HG02678 (cell line): ENCODE data around the gene LRRC8B.
A peak's percentile ranks its signal among the peaks of the same experiment; 100 is the strongest.

Experiments
- ATAC-seq: cut with Tn5 transposase; IDR thresholded peaks from one replicate; pipeline ENCODE4 v1.9.1; 2021; ENCODE audit warnings: mild to moderate bottlenecking, moderate library complexity; ENCODE audit not compliant: unreplicated experiment

The LRRC8B gene

GRCh38 chr1:89605692-89606091 lies 81.1 kb downstream of the LRRC8B start:
- no peak for ATAC-seq

GRCh38 chr1:89606227-89606980 lies 81.8 kb downstream of the LRRC8B start:
- ATAC-seq, result no peak

GRCh38 chr1:89607156-89607555 lies 82.5 kb downstream of the LRRC8B start:
- no peak for ATAC-seq

- ATAC-seq, result no peak
These were observed 83.1 kb downstream of the LRRC8B start for GRCh38 chr1:89607586-89608318.

GRCh38 chr1:89608319-89608983 lies 83.8 kb downstream of the LRRC8B start:
- ATAC-seq, result no peak

- no peak for ATAC-seq
These were observed 84.5 kb downstream of the LRRC8B start for GRCh38 chr1:89608984-89609725.

- no peak for ATAC-seq
These were observed 85.3 kb downstream of the LRRC8B start for GRCh38 chr1:89609781-89610456.

GRCh38 chr1:89610457-89611011 lies 85.9 kb downstream of the LRRC8B start:
- no peak for ATAC-seq

- ATAC-seq, result peak; percentile 96
These were observed 87.1 kb downstream of the LRRC8B start for GRCh38 chr1:89611721-89612120.

GRCh38 chr1:89613928-89614327 lies 89.3 kb downstream of the LRRC8B start:
- ATAC-seq, result no peak

- ATAC-seq, result no peak
These were observed 91.3 kb downstream of the LRRC8B start for GRCh38 chr1:89615676-89616598.

GRCh38 chr1:89616844-89617627 lies 92.4 kb downstream of the LRRC8B start:
- ATAC-seq, result no peak

- ATAC-seq, result no peak
These were observed 96.0 kb downstream of the LRRC8B start for GRCh38 chr1:89620664-89621063.

GRCh38 chr1:89622895-89623294 lies 98.3 kb downstream of the LRRC8B start:
- no peak for ATAC-seq

GRCh38 chr1:89624314-89624713 lies 99.7 kb downstream of the LRRC8B start:
- no peak for ATAC-seq

- no peak for ATAC-seq
These were observed 100.2 kb downstream of the LRRC8B start for GRCh38 chr1:89624715-89625323.

GRCh38 chr1:89627596-89627962 lies 103.0 kb downstream of the LRRC8B start:
- ATAC-seq, result no peak

GRCh38 chr1:89629146-89629545 lies 104.5 kb downstream of the LRRC8B start:
- no peak for ATAC-seq
